ENCODE data around the gene NCOA3.

NCOA3 gene

GRCh38 chr20:47544852-47545251, 43.2 kb downstream of the NCOA3 start:
- H3K36me3 Mint-ChIP-seq (ENCODE audit: low read depth): peaks cover 36% of the 10 kb centered on the region
- TF ChIP-seq CTCF (IDR thresholded peaks at IDR 0.05): no peak
- H3K9me3 Mint-ChIP-seq: no peaks in the 10 kb centered on the region
- DNase-seq: no peak
- no peak overlapping the region for H3K4me3 Mint-ChIP-seq
- H3K27me3 Mint-ChIP-seq (ENCODE audit: low read depth, poor library complexity): no peaks in the 10 kb centered on the region
- H3K4me1 Mint-ChIP-seq: peaks cover 54% of the 10 kb centered on the region
- no peak overlapping the region for H3K27ac Mint-ChIP-seq

- no peaks in the 10 kb centered on the region for H3K9me3 Mint-ChIP-seq
- no peaks in the 10 kb centered on the region for H3K27me3 Mint-ChIP-seq (ENCODE audit: low read depth, poor library complexity)
- H3K4me3 Mint-ChIP-seq: no peak overlapping the region
- no peak for DNase-seq
- TF ChIP-seq CTCF (IDR thresholded peaks at IDR 0.05): no peak
- H3K4me1 Mint-ChIP-seq: peaks cover 50% of the 10 kb centered on the region
- H3K27ac Mint-ChIP-seq: peak overlapping the region; percentile 73
- peaks cover 34% of the 10 kb centered on the region for H3K36me3 Mint-ChIP-seq (ENCODE audit: low read depth)
Measured at GRCh38 chr20:47545499-47545898, 43.8 kb downstream of the NCOA3 start.

- no peak for DNase-seq
Measured at GRCh38 chr20:47546184-47547033, 44.7 kb downstream of the NCOA3 start.

GRCh38 chr20:47547034-47547387, 45.3 kb downstream of the NCOA3 start:
- DNase-seq: no peak
- Mint-ChIP-seq H3K4me1 (peaks cover 48% of the 10 kb centered on the region), H3K27ac (no peak overlapping the region), H3K4me3 (no peak overlapping the region), H3K9me3 (no peaks in the 10 kb centered on the region), H3K27me3 (ENCODE audit: low read depth, poor library complexity) (no peaks in the 10 kb centered on the region), H3K36me3 (ENCODE audit: low read depth) (peaks cover 25% of the 10 kb centered on the region)
- no peak for TF ChIP-seq CTCF (IDR thresholded peaks at IDR 0.05)

More at GRCh38 chr20:47546184-47547033, 44.7 kb downstream of the NCOA3 start:
- peaks cover 31% of the 10 kb centered on the region for H3K36me3 Mint-ChIP-seq (ENCODE audit: low read depth)
- H3K27me3 Mint-ChIP-seq (ENCODE audit: low read depth, poor library complexity): no peaks in the 10 kb centered on the region
- H3K27ac Mint-ChIP-seq: peak overlapping the region; percentile 30
- H3K9me3 Mint-ChIP-seq: no peaks in the 10 kb centered on the region
- TF ChIP-seq CTCF (IDR thresholded peaks at IDR 0.05): no peak
- H3K4me1 Mint-ChIP-seq: peaks cover 53% of the 10 kb centered on the region
- H3K4me3 Mint-ChIP-seq: no peak overlapping the region

GRCh38 chr20:47549671-47550070, 48.0 kb downstream of the NCOA3 start:
- H3K27ac Mint-ChIP-seq: no peak overlapping the region
- peaks cover 25% of the 10 kb centered on the region for H3K4me1 Mint-ChIP-seq
- no peak for DNase-seq
- peaks cover 4% of the 10 kb centered on the region for H3K9me3 Mint-ChIP-seq
- peaks cover 21% of the 10 kb centered on the region for H3K36me3 Mint-ChIP-seq (ENCODE audit: low read depth)
- no peak for TF ChIP-seq CTCF (IDR thresholded peaks at IDR 0.05)
- H3K4me3 Mint-ChIP-seq: no peak overlapping the region
- H3K27me3 Mint-ChIP-seq (ENCODE audit: low read depth, poor library complexity): no peaks in the 10 kb centered on the region

GRCh38 chr20:47551222-47551621, 49.5 kb downstream of the NCOA3 start:
- H3K36me3 Mint-ChIP-seq (ENCODE audit: low read depth): peaks cover 18% of the 10 kb centered on the region
- no peaks in the 10 kb centered on the region for H3K27me3 Mint-ChIP-seq (ENCODE audit: low read depth, poor library complexity)
- DNase-seq: no peak
- H3K4me3 Mint-ChIP-seq: no peak overlapping the region
- peaks cover 8% of the 10 kb centered on the region for H3K9me3 Mint-ChIP-seq
- H3K27ac Mint-ChIP-seq: no peak overlapping the region
- H3K4me1 Mint-ChIP-seq: peaks cover 18% of the 10 kb centered on the region
- TF ChIP-seq CTCF (IDR thresholded peaks at IDR 0.05): no peak

Measured in nephron progenitor cell (in vitro differentiated cells).